ENCODE measurements around the gene C1QTNF6.

The C1QTNF6 gene

GRCh38 chr22:37139762-37140161 lies 48.3 kb downstream of the C1QTNF6 start:
- no peak for DNase-seq

- DNase-seq, result no peak
Measured at GRCh38 chr22:37138849-37139561, 49.0 kb downstream of the C1QTNF6 start.

- DNase-seq, result no peak
Measured at GRCh38 chr22:37137903-37138665, 50.0 kb downstream of the C1QTNF6 start.

GRCh38 chr22:37137131-37137530 lies 50.9 kb downstream of the C1QTNF6 start:
- no peak for DNase-seq

- DNase-seq, result no peak
Measured at GRCh38 chr22:37135023-37135422, 53.0 kb downstream of the C1QTNF6 start.

GRCh38 chr22:37133304-37134018 lies 54.6 kb downstream of the C1QTNF6 start:
- no peak for DNase-seq

- no peak for DNase-seq
Measured at GRCh38 chr22:37132773-37133172, 55.3 kb downstream of the C1QTNF6 start.

Data from KG1 (cell line).